ENCODE data around the gene LITAF. TPM values are rescaled to one million over a fixed set of nuclear protein-coding genes. Genes with fewer than 3 reads are reported as not detected.

The LITAF gene
- total RNA-seq = 10 to 100 TPM; 31.6 to 95.0 (median 44.5) TPM

- WGBS, 2 donors (ENCODE audit: low coverage in 1 of 2) = 6 to 10% methylated on average over 2 to 10 of the region's 74 CpGs
- ATAC-seq = peak; percentile 91
- no peaks in the 10 kb centered on the region for H3K27me3 ChIP-seq
- H3K4me3 ChIP-seq = peak within 1 kb of the TSS; percentile 70 to 95
- H3K27ac ChIP-seq = peak within 1 kb of the TSS; percentile 62 to 97 (median 93)
- TF ChIP-seq POLR2A (IDR thresholded peaks at IDR 0.05) (peak; percentile 65 to 88), CTCF (IDR thresholded peaks at IDR 0.05) (peak in 1 of 4 experiments; percentile 16), EP300 (IDR thresholded peaks at IDR 0.05) (no peak), POLR2AphosphoS5 (IDR thresholded peaks at IDR 0.05) (peak; percentile 64)
- H3K4me1 ChIP-seq = peaks cover 0 to 53% (median 11%) of the 10 kb centered on the region in 3 donors
- no peaks in the 10 kb centered on the region for H3K36me3 ChIP-seq
- peaks cover 0 to 6% (median 0%) of the 10 kb centered on the region in 3 donors for H3K9me3 ChIP-seq
Measured at GRCh38 chr16:11586856-11587642, at the start of gene LITAF. TSS of gene LITAF (minus strand) at chr16:11586919. CDS start at chr16:11556730, 30,189 bp downstream.

DNA sequence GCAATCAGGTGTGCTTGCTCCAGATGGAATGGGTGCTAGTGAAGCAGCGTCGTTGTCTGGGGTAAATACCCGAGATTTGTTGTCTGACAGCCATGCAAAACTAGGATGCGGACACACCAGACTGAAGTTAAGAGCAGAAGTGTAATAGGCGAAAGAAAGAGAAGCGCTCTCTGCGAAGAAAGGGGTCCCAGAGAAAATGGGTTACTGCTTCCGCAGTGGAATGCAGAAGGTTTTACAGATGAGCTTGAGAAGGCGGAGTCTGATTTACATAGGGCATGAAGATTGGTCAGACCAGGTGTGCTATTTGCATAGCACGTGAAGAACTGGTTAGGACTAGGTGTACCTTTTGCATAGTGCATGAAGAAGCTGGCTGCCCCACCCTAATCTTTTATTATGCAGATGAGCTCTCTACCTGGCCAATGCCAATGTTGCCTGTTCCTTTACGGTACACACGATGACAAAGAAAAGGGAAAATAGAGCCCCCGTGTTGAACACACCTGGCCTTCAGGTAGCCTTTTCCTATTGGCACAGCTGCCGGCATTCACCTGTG, 49.5 kb upstream of the LITAF start:
- H3K36me3 ChIP-seq = no peaks in the 10 kb centered on the region
- H3K27me3 ChIP-seq = no peaks in the 10 kb centered on the region
- H3K27ac ChIP-seq = no peak overlapping the region
- ATAC-seq = no peak
- 59 to 66% methylated on average over 10 to 14 of the region's 14 CpGs for WGBS, 2 donors (ENCODE audit: low coverage in 1 of 2)
- H3K4me3 ChIP-seq = no peak overlapping the region
- TF ChIP-seq POLR2AphosphoS5 (IDR thresholded peaks at IDR 0.05) (no peak), EP300 (IDR thresholded peaks at IDR 0.05) (no peak), POLR2A (IDR thresholded peaks at IDR 0.05) (no peak), CTCF (IDR thresholded peaks at IDR 0.05) (no peak)
- peaks cover 3 to 40% (median 20%) of the 10 kb centered on the region in 3 donors for H3K4me1 ChIP-seq
- H3K9me3 ChIP-seq = no peaks in the 10 kb centered on the region

DNA sequence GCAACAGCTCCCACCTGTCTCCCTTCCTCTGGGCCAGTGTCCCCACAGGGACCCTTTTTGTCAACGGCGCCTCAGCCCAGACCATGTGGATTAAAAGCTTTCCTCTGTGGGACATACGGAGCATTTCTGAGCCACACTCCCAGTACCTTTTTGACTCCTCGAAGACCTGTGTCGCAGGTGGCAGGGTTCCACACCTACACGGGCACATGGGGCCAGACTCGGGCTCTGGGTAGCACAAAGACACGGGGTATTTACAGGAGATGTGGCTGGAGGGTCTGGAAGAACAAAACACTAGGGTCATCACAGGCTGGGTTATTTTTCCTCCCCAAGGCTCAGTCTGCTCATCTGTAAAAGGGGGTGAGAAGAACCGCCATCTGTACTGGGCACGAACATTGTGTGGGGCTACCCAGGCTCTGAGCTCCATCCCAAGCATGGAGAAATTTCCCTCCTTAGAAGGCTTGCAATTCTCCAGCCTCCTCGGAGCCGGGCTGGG, 49.0 kb upstream of the LITAF start:
- no peak for TF ChIP-seq CTCF (IDR thresholded peaks at IDR 0.05)
- Histone ChIP-seq H3K27me3 (no peaks in the 10 kb centered on the region), H3K27ac (no peak overlapping the region), H3K36me3 (no peaks in the 10 kb centered on the region), H3K9me3 (no peaks in the 10 kb centered on the region), H3K4me1 (peaks cover 0 to 35% (median 15%) of the 10 kb centered on the region in 3 donors), H3K4me3 (no peak overlapping the region)
- 100% methylated on average over 3 of the region's 12 CpGs; no CpG with 5 or more reads in 1 of the 2 donors for WGBS, 2 donors (ENCODE audit: low coverage in 1 of 2)
- ATAC-seq = no peak

DNA sequence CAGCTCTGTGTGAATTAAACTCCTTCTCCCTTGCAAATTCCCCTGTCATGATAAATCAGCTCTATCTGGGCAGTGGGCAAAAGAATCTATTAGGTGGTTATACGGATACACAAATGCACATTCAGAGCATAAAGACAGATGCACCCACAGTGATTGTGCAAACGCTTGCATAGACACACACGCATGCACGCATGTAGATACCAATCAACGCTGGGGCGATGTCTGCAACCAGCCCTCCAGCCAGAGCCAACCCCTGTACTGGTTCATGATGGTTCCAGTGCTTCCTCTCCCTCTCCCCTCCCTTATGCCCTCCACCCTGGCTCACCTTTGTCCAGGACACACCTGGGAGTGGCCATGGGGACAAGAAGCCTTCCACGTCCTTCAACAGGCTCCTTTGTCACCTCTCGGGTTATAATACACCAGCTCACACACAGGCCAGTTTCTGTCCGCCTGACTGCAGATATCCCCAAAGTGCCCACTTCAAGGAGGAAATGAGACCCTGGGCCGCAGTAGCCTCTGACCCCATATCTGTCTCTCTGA, 48.5 kb upstream of the LITAF start:
- Histone ChIP-seq H3K4me3 (no peak overlapping the region), H3K4me1 (peaks cover 0 to 29% (median 11%) of the 10 kb centered on the region in 3 donors), H3K36me3 (no peaks in the 10 kb centered on the region), H3K27me3 (no peaks in the 10 kb centered on the region), H3K27ac (no peak overlapping the region), H3K9me3 (no peaks in the 10 kb centered on the region)
- no peak for ATAC-seq
- WGBS, 2 donors (ENCODE audit: low coverage in 1 of 2) = 86 to 94% methylated on average over 6 of the region's 10 CpGs
- TF ChIP-seq EP300 (IDR thresholded peaks at IDR 0.05) = no peak

DNA sequence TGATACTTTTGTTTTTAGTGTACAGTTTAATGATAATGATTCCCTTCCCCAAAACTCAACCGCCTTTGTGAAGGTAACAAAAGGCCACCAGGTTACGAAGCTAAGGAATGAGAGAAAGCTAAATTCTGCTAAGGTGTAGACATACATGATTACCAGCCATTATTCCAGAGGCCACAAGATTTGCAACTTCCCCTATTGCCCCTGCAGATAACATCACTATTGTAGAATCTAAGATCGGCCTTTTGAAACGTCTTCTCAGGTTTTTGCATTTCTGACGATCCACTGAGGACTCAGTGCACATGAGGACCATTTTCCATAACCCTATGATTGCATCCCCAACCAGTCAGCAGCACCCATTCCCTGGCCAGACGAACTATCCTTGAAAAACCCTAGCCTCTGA, 47.6 kb upstream of the LITAF start:
- Histone ChIP-seq H3K4me1 (peaks cover 0 to 28% (median 11%) of the 10 kb centered on the region in 3 donors), H3K36me3 (no peaks in the 10 kb centered on the region), H3K27me3 (no peaks in the 10 kb centered on the region), H3K27ac (no peak overlapping the region), H3K4me3 (no peak overlapping the region), H3K9me3 (no peaks in the 10 kb centered on the region)
- TF ChIP-seq POLR2AphosphoS5 (IDR thresholded peaks at IDR 0.05) = no peak
- TF ChIP-seq POLR2A (IDR thresholded peaks at IDR 0.05) = no peak
- TF ChIP-seq CTCF (IDR thresholded peaks at IDR 0.05) = no peak
- no peak for TF ChIP-seq EP300 (IDR thresholded peaks at IDR 0.05)
- no peak for ATAC-seq
- 80 to 89% methylated on average over 4 to 5 of the region's 6 CpGs for WGBS, 2 donors (ENCODE audit: low coverage in 1 of 2)

Measured in gastroesophageal sphincter (tissue), 4 donors.